ENCODE data around the gene OR51I1.

The OR51I1 gene

DNA sequence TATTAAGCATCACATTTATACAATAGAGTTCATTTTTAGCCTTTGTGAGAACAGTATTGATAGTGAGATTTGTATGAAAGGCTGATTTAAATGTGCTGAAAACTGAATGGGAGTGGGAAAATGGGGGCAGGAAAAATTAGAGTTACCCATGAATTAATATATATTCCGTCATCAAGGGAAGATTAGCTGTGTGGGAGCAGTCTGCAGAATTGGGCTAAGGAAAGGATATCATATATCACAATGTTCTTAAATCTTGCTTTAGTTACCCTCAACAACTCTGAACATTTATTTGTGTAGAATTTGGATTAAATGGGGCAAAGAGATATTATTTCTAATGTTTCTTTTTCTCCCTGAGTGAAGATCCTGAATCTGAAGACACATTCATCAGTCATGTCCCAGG lies 19.5 kb downstream of the OR51I1 start, which contains the start of gene OR51Q1:
TSS of gene OR51Q1 (plus strand) at position 301 of the 400 bp plus-strand sequence. CDS start at position 391, 90 bp downstream.
- H3K27ac ChIP-seq = no peak within 1 kb of the TSS
- TF ChIP-seq, protein P1, sequence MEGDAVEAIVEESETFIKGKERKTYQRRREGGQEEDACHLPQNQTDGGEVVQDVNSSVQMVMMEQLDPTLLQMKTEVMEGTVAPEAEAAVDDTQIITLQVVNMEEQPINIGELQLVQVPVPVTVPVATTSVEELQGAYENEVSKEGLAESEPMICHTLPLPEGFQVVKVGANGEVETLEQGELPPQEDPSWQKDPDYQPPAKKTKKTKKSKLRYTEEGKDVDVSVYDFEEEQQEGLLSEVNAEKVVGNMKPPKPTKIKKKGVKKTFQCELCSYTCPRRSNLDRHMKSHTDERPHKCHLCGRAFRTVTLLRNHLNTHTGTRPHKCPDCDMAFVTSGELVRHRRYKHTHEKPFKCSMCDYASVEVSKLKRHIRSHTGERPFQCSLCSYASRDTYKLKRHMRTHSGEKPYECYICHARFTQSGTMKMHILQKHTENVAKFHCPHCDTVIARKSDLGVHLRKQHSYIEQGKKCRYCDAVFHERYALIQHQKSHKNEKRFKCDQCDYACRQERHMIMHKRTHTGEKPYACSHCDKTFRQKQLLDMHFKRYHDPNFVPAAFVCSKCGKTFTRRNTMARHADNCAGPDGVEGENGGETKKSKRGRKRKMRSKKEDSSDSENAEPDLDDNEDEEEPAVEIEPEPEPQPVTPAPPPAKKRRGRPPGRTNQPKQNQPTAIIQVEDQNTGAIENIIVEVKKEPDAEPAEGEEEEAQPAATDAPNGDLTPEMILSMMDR (conservative IDR thresholded peaks at IDR 0.05) = no peak

DNA sequence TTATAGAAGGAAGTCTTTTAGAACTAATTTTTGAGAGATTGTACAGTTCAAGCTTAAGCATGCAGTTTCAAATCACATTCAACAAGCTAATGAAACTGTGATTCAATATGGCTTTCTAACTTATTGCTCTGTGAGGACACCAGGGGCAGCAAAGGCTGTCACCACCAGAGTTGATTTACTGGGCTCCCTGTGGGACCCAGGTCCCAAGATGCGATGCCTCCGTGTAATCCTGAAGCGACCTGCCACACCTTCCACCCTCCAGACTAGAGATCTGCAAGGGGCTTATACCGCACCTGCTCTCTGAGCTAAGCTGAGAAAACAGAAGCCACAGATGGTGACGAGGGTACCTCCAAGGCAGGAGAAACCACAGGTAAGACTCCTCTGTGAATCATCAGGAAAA lies 20.3 kb downstream of the OR51I1 start:
- no peak overlapping the region for H3K27ac ChIP-seq
- TF ChIP-seq, protein P1 (conservative IDR thresholded peaks at IDR 0.05) = no peak

DNA sequence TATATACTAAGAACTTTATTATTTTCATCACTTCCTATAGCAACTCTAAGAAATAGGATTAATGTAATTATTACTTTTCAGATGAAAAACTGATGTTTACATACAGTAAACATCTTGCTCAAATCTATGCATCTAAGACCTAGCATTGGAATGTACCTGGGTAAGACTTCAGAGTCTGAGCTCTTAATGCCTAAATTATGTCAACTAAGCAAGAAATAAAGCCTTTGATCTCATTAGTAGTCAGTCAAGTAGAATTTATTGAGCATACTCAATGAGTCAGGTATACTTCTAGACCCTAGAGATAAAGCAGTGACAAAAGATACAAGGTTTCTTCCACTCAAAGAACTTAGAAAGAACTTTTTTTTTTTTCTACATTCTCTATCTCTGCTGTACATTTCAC lies 36.1 kb downstream of the OR51I1 start:
- TF ChIP-seq, protein P1 (conservative IDR thresholded peaks at IDR 0.05) = no peak
- no peak overlapping the region for H3K27ac ChIP-seq

DNA sequence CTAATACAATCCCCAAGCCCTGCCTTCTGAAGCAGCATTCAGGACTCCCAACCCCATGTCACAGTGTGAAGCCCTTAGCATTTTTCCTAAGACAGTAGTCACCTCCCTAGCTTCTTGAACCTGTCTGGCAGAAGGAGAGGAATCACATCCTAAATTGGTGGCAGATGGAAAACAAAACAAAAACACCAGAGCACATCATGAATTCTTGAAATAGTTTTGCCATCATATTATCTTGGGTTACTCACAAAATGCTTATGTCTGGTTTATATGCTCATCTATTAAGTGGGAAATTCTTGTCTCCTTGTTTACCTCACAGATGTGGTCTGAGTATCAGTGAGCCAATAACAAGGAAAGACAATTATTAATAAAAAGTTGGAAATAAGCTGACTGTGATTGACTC lies 42.4 kb downstream of the OR51I1 start:
- TF ChIP-seq, protein P1 (conservative IDR thresholded peaks at IDR 0.05) = no peak
- H3K27ac ChIP-seq = no peak overlapping the region

DNA sequence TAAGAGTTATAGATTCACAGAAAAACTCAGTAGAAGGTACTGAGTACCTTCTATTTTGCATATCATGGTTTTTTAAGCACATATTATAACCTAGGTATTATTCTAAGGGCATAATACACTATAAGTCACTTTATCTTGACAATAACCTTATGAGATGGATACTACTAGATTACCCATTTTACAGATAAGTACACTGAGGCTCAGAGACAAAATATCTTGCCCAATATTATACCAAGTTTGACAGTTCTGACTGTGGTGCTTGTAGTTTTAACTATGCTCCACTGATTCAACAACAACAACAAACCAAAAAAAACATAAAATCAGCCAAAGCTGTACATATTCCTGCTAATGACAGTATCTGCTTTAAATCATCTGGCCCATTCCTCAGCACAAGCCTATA lies 47.2 kb downstream of the OR51I1 start:
- TF ChIP-seq, protein P1 (conservative IDR thresholded peaks at IDR 0.05) = no peak
- H3K27ac ChIP-seq = no peak overlapping the region

All from VCaP (cell line).